MCF 10A (cell line): ENCODE measurements around the gene UTF1. TPM values are rescaled to one million over a fixed set of nuclear protein-coding genes. Genes with fewer than 3 reads are reported as not detected.

ENCODE experiments used
- BruUV-seq: library from RNA; stranded (reverse); fragments of 400-500 nt; replicated peaks from 2 replicates; lab custom pipeline; 2021; lab: Mats Ljungman, UMichigan
- CTCF ChIA-PET: fragments of 300-600 bp; sonication (Branson Sonifier 250); formaldehyde crosslinking; extraction: SDS; loops from one replicate; lab custom pipeline; 2021; ENCODE audit warnings: antibody characterized with exemption, inconsistent platforms; lab: Yijun Ruan, JAX
- POLR2A ChIA-PET: fragments of 300-600, 350-650 bp; sonication (Branson Sonifier 250); formaldehyde crosslinking; extraction: SDS; loops from one replicate; lab custom pipeline; 2020; ENCODE audit warnings: antibody characterized with exemption, inconsistent platforms; lab: Yijun Ruan, JAX
- DNase-seq: peaks from one replicate; pipeline ENCODE4 v3.0.0-alpha.2; 2018; ENCODE audit not compliant: unreplicated experiment
- H3K27ac Mint-ChIP-seq: one replicate; pipeline ENCODE4 v1.8.0; 2022; ENCODE audit warnings: mild to moderate bottlenecking, low read depth, mixed read lengths; ENCODE audit not compliant: unreplicated experiment
- H3K27me3 Mint-ChIP-seq: one replicate; pipeline ENCODE4 v1.8.0; 2022; ENCODE audit warnings: mixed read lengths; ENCODE audit not compliant: insufficient read depth, unreplicated experiment
- H3K36me3 Mint-ChIP-seq: one replicate; pipeline ENCODE4 v1.8.0; 2022; ENCODE audit warnings: mild to moderate bottlenecking, moderate library complexity, mixed read lengths; ENCODE audit not compliant: insufficient read depth, unreplicated experiment
- H3K4me1 Mint-ChIP-seq: one replicate; pipeline ENCODE4 v1.8.0; 2022; ENCODE audit warnings: mixed read lengths; ENCODE audit not compliant: insufficient read depth, unreplicated experiment
- H3K4me3 Mint-ChIP-seq: one replicate; pipeline ENCODE4 v1.8.0; 2022; ENCODE audit warnings: mild to moderate bottlenecking, moderate library complexity, mixed read lengths; ENCODE audit not compliant: unreplicated experiment
- H3K9me3 Mint-ChIP-seq: one replicate; pipeline ENCODE4 v1.8.0; 2022; ENCODE audit warnings: mixed read lengths; ENCODE audit not compliant: unreplicated experiment
- intact Hi-C: fragments of 100-400 bp; cut with micrococcal nuclease; formaldehyde crosslinking; loops from 2 replicates; pipeline ENCODE4 v1.14.1; 2022
- total RNA-seq: library from RNA; stranded (reverse); gene quantifications from 2 replicates; pipeline ENCODE4 v1.2.3, GENCODE V29; 2022
- TF ChIP-seq, protein P1 (sequence below): fragments of 200-600 bp; IDR thresholded peaks from one replicate; pipeline ENCODE4 v1.8.0; 2022; ENCODE audit warnings: antibody characterized with exemption, mild to moderate bottlenecking; ENCODE audit not compliant: unreplicated experiment

The UTF1 gene
- total RNA-seq, 1 experiment from 2014 or later, result not detected

DNA sequence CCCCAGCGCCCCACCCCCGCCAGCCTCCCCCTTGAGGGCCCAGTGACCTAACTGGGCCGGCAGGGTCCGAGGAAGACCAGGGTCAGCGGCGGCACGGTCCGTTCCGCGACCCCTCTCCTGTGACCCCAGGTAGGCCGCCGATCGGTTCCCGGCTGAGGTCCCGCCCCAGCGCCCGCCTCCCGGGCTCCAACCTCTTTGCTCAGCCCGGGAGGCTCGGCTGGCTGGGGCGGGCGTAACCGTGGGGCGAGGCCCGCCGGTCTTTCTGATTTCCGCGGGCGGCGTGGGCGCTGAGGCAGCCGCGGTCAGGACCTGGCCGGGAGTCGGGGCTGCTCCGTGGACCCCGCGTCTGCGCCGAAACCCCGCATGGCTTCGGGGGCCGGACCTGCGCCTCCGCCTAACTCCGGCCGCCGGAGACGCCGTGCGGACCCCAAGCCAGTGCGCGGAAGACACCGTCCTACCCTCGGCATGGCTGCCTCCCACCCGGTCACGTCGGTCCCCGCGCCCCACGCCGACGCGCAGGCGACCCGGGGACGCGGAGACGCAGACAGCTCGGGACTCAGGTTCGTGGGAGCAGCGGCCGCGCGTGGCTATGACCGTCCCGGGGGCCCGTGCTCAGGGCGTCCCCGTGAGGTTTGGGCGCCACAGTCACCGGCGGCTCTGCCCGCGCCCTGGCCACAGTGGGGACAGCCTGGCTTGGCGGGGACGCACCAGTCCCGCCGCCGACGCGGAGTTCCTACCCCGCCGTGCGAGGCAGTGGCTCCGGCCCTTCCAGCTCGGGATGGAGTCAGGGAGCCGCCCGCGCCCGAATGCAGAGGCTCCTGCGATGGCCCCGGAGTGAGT lies 6.6 kb downstream of the UTF1 start:
- no peaks in the 10 kb centered on the region for H3K9me3 Mint-ChIP-seq
- ChIA-PET CTCF (no interaction called here), POLR2A (no interaction called here)
- DNase-seq, result no peak
- intact Hi-C loops, result no loop called here
- TF ChIP-seq, protein P1, sequence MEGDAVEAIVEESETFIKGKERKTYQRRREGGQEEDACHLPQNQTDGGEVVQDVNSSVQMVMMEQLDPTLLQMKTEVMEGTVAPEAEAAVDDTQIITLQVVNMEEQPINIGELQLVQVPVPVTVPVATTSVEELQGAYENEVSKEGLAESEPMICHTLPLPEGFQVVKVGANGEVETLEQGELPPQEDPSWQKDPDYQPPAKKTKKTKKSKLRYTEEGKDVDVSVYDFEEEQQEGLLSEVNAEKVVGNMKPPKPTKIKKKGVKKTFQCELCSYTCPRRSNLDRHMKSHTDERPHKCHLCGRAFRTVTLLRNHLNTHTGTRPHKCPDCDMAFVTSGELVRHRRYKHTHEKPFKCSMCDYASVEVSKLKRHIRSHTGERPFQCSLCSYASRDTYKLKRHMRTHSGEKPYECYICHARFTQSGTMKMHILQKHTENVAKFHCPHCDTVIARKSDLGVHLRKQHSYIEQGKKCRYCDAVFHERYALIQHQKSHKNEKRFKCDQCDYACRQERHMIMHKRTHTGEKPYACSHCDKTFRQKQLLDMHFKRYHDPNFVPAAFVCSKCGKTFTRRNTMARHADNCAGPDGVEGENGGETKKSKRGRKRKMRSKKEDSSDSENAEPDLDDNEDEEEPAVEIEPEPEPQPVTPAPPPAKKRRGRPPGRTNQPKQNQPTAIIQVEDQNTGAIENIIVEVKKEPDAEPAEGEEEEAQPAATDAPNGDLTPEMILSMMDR, result no peak
- no peak overlapping the region for H3K27ac Mint-ChIP-seq
- BruUV-seq, result no TSS peak
- H3K4me1 Mint-ChIP-seq, result no peaks in the 10 kb centered on the region
- H3K27me3 Mint-ChIP-seq, result peaks cover 9% of the 10 kb centered on the region
- H3K36me3 Mint-ChIP-seq, result no peaks in the 10 kb centered on the region
- H3K4me3 Mint-ChIP-seq, result no peak overlapping the region

DNA sequence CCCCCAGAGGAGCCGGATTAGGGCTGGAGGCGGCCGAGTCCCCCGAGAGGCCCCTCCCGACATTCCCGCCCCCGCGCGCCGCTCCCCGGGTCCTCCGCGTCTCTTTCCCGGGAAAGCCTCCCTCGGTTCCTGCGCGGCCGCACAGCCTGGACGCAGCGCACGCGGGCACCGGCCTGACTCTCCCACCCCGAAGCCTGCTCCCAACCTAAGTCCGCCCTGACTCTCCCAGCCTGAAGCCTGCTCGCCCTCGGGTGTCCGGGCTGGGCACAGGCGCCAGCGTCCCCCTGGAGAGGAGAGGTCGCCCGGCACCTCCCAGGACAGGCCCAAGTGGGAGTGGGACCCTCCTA lies 7.2 kb downstream of the UTF1 start:
- POLR2A ChIA-PET, result no interaction called here
- CTCF ChIA-PET, result no interaction called here
- no peaks in the 10 kb centered on the region for H3K9me3 Mint-ChIP-seq
- no peak overlapping the region for H3K27ac Mint-ChIP-seq
- no TSS peak for BruUV-seq
- H3K4me3 Mint-ChIP-seq, result no peak overlapping the region
- no peaks in the 10 kb centered on the region for H3K36me3 Mint-ChIP-seq
- intact Hi-C loops, result no loop called here
- no peaks in the 10 kb centered on the region for H3K4me1 Mint-ChIP-seq
- DNase-seq, result no peak
- TF ChIP-seq, protein P1, result no peak
- H3K27me3 Mint-ChIP-seq, result peaks cover 9% of the 10 kb centered on the region

DNA sequence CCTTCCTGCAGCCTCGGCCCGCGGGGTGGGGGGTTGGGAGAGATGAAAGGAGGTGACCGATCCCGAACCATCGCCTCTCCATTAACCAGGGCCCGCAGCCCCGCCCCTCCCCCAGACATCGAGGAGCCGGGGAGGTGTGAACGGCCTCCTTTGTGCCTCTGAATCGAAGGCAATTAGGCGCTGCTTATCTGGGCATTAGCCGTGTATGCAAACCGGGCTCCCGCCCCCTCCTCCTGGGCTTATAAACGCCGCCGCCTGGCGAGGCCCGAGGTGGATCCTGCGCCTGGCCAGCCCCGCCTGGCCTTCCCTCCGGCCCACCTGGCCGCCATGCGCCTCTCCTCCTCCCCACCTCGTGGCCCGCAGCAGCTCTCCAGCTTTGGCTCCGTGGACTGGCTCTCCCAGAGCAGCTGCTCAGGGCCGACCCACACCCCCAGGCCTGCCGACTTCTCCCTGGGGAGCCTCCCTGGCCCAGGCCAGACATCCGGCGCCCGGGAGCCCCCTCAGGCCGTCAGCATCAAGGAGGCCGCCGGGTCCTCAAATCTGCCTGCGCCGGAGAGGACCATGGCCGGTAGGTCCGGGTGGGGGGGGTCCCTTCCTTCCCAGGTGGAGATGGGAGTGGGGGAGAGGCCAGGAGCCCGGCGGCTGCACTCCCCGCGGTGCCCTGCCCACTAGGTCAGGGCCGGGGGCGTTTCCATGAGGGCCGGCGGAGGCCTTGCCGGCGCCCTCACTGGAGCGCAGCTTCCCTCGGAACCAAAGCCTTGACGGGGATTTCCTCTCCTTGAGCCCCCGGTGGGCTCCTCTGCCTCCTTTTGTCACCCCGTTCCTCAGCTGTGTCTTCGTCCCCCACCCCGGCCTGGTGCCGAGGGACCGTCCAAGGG lies 7.8 kb downstream of the UTF1 start, which contains the start of gene VENTX:
VENTX (plus strand) TSS at position 268 of the 878 bp plus-strand sequence; CDS start at position 328, 60 bp downstream.
- CTCF ChIA-PET, result no interaction called here
- Mint-ChIP-seq H3K27me3 (peaks cover 9% of the 10 kb centered on the region), H3K4me3 (no peak within 1 kb of the TSS), H3K4me1 (peaks cover 2% of the 10 kb centered on the region), H3K9me3 (no peaks in the 10 kb centered on the region), H3K27ac (no peak within 1 kb of the TSS), H3K36me3 (no peaks in the 10 kb centered on the region)
- DNase-seq, result no peak
- BruUV-seq, result no TSS peak
- intact Hi-C loops, result no loop called here
- TF ChIP-seq, protein P1, result no peak
- POLR2A ChIA-PET, result no interaction called here

DNA sequence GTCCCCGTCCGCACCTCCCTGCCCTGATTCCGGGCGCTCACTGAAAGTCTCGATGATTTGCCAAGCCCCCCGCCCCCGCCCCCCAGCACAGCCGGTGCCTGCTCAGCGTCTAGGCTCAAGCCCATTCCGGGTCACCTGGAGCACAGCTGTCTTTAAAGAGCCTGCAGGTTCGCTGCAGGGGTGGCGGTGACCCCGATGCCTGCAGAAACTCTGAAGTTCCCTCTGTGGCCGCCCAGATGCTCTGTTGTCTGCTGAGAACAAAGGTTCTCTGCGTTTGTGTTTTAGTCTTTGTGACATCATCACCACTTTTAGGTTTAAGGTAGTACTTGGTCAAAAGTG lies 8.4 kb downstream of the UTF1 start:
- no peak overlapping the region for H3K27ac Mint-ChIP-seq
- no peaks in the 10 kb centered on the region for H3K36me3 Mint-ChIP-seq
- DNase-seq, result no peak
- CTCF ChIA-PET, result no interaction called here
- intact Hi-C loops, result no loop called here
- H3K4me1 Mint-ChIP-seq, result peaks cover 7% of the 10 kb centered on the region
- BruUV-seq, result no TSS peak
- no peaks in the 10 kb centered on the region for H3K9me3 Mint-ChIP-seq
- POLR2A ChIA-PET, result no interaction called here
- peaks cover 9% of the 10 kb centered on the region for H3K27me3 Mint-ChIP-seq
- TF ChIP-seq, protein P1, result no peak
- no peak overlapping the region for H3K4me3 Mint-ChIP-seq
